ENCODE results near the gene RBMS1. TPM values are rescaled to one million over a fixed set of nuclear protein-coding genes. Genes with fewer than 3 reads are reported as not detected.
A peak's percentile ranks its signal among the peaks of the same experiment; 100 is the strongest.

The RBMS1 gene
- total and polyA plus RNA-seq, 2 of the 4 experiments (the other 2 are of a cell fraction), result 43.5 to 64.9 TPM

DNA sequence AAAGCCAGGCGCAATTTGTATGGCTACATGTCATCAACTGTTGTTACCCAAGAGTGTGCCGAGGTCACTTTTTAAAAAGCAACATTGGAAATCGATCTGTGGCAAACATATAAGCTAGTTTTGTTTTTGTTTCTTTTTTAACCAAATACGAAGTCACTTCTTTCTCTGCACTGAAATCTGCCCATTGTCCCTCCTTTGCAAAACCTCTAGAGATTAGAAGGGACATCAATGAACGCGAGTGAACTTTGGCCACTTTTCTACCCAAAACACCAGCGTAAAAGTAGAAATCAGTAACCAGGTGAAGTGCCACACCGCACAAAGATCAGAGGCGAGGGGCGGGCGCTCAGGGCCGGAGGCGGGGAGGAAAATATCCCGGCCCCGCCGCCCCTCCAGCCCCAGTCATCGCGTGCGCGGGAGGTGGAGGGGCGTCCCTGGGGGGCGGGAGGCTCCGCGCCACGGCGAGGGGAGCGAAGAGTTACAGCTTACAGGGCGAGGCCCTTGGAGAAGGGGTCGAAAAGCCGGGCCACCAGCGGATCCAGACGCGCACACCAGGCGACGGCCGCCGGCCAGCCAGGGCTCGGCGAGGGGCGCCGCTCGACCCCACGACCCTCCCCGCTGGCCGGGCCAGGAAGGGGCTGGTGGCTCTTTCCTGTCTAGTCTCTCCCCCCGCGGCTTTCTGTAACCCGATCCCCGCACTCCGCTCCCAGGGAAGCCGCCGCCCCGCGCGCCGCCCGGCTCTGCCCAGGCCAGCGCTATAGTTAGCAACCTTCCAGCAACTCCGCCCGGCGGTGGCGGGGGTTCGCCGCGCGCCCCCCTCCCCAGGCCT, 993 bp downstream of the RBMS1 start:
- peak overlapping the region; percentile 95 for H2BK5ac ChIP-seq (ENCODE audit: low read depth, low read length, poor library complexity, severe bottlenecking)
- CTCF ChIA-PET, result no interaction called here
- peak; percentile 67 for DNase-seq
- H4K91ac ChIP-seq (ENCODE audit: insufficient read depth, low read depth, low read length), result peak overlapping the region; percentile 94
- peak overlapping the region; percentile 69; the same call in 2 of the 3 replicates for H2BK15ac ChIP-seq (ENCODE audit: low read depth, low read length)
- peak overlapping the region; percentile 100 for H3K9ac ChIP-seq (ENCODE audit: low read depth, low read length)
- H2BK20ac ChIP-seq (ENCODE audit: low read depth, low read length), result peak overlapping the region; percentile 40; the same call in 1 of the 2 replicates
- peak; percentile 83 for ATAC-seq (ENCODE audit: low read depth)
- peak overlapping the region; percentile 98 for H3K4ac ChIP-seq (ENCODE audit: low read depth, low read length)
- H3K4me1 ChIP-seq (ENCODE audit: control insufficient read depth, insufficient read depth, low read length), result peaks cover 5% of the 10 kb centered on the region
- intact Hi-C loops (cut with micrococcal nuclease) (loop anchor here (1.0 to 10.0 kb wide), 12 partner anchors 65 to 672 kb away; partner anchors contain the start of gene TANK), in situ Hi-C loops (cut with MboI; ENCODE audit: low sequenced_read_pairs) (loop anchor here (5.0 kb wide), 1 partner anchor 480 kb away; no protein-coding TSS in a partner anchor), dilution Hi-C loops (cut with HindIII; ENCODE audit: low sequenced_read_pairs, unreplicated experiment) (no loop called here)
- peak overlapping the region; percentile 95 for H3K56ac ChIP-seq (ENCODE audit: extremely low read depth, insufficient read depth, low read length)
- H4K20me1 ChIP-seq (ENCODE audit: insufficient read depth, low read length), result peaks cover 16% of the 10 kb centered on the region; the same call in 1 of the 2 replicates
- no peaks in the 10 kb centered on the region for H3K36me3 ChIP-seq (ENCODE audit: control insufficient read depth, insufficient read depth, low read length)
- 0% methylated on average over 11 of the region's 66 CpGs; no CpG with 5 or more reads in 1 of the 2 experiments for whole genome bisulfite sequencing, 2 experiments (ENCODE audit: extremely low coverage in 2 of 2, insufficient read length in 1 of 2)
- BruUV-seq (replicated peaks), result TSS peak; percentile 76
- POLR2A ChIA-PET (ENCODE audit: unreplicated experiment), result interaction anchor here (0.5 to 0.7 kb wide), 3 partner anchors 12 to 473 kb away, joined by 3 to 10 read pairs (median 3); no protein-coding TSS in a partner anchor
- peak overlapping the region; percentile 97 for H2AFZ ChIP-seq (replicated peaks; ENCODE audit: low read length, poor library complexity)
- peak overlapping the region; percentile 86 for H3K4me2 ChIP-seq (ENCODE audit: low read depth, low read length)
- peak overlapping the region; percentile 98 for H3K4me3 ChIP-seq (ENCODE audit: insufficient read depth, low read depth, low read length)
- no peaks in the 10 kb centered on the region for H3K9me1 ChIP-seq (ENCODE audit: insufficient read depth, low read length)
- H2AK9ac ChIP-seq (replicated peaks; ENCODE audit: low read depth, low read length, poor library complexity), result peak overlapping the region; percentile 99
- H2AK5ac ChIP-seq (ENCODE audit: low read depth, low read length), result peak overlapping the region; percentile 85
- H3K27me3 ChIP-seq (ENCODE audit: control insufficient read depth, insufficient read depth, low read length), result no peaks in the 10 kb centered on the region
- H4K5ac ChIP-seq (ENCODE audit: low read depth, low read length), result peak overlapping the region; percentile 82
- peak overlapping the region; percentile 100 for H3K27ac ChIP-seq (ENCODE audit: insufficient read depth, low read length)
- no peaks in the 10 kb centered on the region for H3K9me3 ChIP-seq (ENCODE audit: control insufficient read depth, insufficient read depth, low read length)
- peak overlapping the region; percentile 95 for H3K23ac ChIP-seq (ENCODE audit: low read depth, low read length)
- H2BK120ac ChIP-seq (ENCODE audit: low read depth, low read length), result peak overlapping the region; percentile 89
- peak overlapping the region; percentile 84 to 91 for H4K8ac ChIP-seq (ENCODE audit: low read depth in 2 of 2, low read length in 2 of 2)
- peak overlapping the region; percentile 100 for H3K14ac ChIP-seq (replicated peaks; ENCODE audit: low read depth, low read length)
- peaks cover 3 to 24% of the 10 kb centered on the region in 2 experiments; a peak in 3 of 4 replicates for H3K79me1 ChIP-seq (ENCODE audit: low read depth in 1 of 2, low read length in 2 of 2)
- H3K18ac ChIP-seq (ENCODE audit: low read depth, low read length), result peak overlapping the region; percentile 97
- TF ChIP-seq MAZ (IDR thresholded peaks at IDR 0.05; ENCODE audit: borderline replicate concordance, low read depth, low read length), result peak; percentile 60
- 0 out of 2 replicates have a peak, but pooled peaks have one; percentile 23 for TF ChIP-seq MXI1 (IDR thresholded peaks at IDR 0.05; ENCODE audit: borderline replicate concordance, low read depth, low read length)
- TF ChIP-seq, protein P1, sequence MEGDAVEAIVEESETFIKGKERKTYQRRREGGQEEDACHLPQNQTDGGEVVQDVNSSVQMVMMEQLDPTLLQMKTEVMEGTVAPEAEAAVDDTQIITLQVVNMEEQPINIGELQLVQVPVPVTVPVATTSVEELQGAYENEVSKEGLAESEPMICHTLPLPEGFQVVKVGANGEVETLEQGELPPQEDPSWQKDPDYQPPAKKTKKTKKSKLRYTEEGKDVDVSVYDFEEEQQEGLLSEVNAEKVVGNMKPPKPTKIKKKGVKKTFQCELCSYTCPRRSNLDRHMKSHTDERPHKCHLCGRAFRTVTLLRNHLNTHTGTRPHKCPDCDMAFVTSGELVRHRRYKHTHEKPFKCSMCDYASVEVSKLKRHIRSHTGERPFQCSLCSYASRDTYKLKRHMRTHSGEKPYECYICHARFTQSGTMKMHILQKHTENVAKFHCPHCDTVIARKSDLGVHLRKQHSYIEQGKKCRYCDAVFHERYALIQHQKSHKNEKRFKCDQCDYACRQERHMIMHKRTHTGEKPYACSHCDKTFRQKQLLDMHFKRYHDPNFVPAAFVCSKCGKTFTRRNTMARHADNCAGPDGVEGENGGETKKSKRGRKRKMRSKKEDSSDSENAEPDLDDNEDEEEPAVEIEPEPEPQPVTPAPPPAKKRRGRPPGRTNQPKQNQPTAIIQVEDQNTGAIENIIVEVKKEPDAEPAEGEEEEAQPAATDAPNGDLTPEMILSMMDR (conservative IDR thresholded peaks at IDR 0.05; ENCODE audit: low read depth, low read length), result no peak
- no peak for TF ChIP-seq RCOR1 (IDR thresholded peaks at IDR 0.05; ENCODE audit: insufficient replicate concordance, low read length)
- no peak; the same call in none of the 2 replicates for TF ChIP-seq RAD21 (IDR thresholded peaks at IDR 0.05; ENCODE audit: low read length)
- no peak for TF ChIP-seq CEBPB (IDR thresholded peaks at IDR 0.05; ENCODE audit: low read depth, low read length)
- TF ChIP-seq CHD1 (IDR thresholded peaks at IDR 0.05; ENCODE audit: low read depth, low read length), result no peak
- no peak for TF ChIP-seq RFX5 (IDR thresholded peaks at IDR 0.05; ENCODE audit: low read depth, low read length)
- peak; percentile 55; the same call in 1 of the 2 replicates for TF ChIP-seq BHLHE40 (IDR thresholded peaks at IDR 0.05; ENCODE audit: low read depth, low read length)
- TF ChIP-seq FOS (IDR thresholded peaks at IDR 0.05; ENCODE audit: low read depth, low read length), result no peak
- no peak for TF ChIP-seq MAFK (IDR thresholded peaks at IDR 0.05; ENCODE audit: low read depth, low read length)
- peak; percentile 75 for TF ChIP-seq POLR2A (IDR thresholded peaks at IDR 0.05; ENCODE audit: low read depth, low read length)
- TF ChIP-seq, protein P2, sequence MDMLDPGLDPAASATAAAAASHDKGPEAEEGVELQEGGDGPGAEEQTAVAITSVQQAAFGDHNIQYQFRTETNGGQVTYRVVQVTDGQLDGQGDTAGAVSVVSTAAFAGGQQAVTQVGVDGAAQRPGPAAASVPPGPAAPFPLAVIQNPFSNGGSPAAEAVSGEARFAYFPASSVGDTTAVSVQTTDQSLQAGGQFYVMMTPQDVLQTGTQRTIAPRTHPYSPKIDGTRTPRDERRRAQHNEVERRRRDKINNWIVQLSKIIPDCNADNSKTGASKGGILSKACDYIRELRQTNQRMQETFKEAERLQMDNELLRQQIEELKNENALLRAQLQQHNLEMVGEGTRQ (IDR thresholded peaks at IDR 0.05; ENCODE audit: low read depth, low read length), result no peak
- TF ChIP-seq SMC3 (IDR thresholded peaks at IDR 0.05; ENCODE audit: low read depth, low read length), result no peak
- TF ChIP-seq NFE2L2 (IDR thresholded peaks at IDR 0.05; ENCODE audit: low read depth, low read length), result no peak

All from IMR-90 (cell line).